GM23338 (cell line): ENCODE measurements around the gene NDUFB2. TPM values are rescaled to one million over a fixed set of nuclear protein-coding genes. Genes with fewer than 3 reads are reported as not detected.

ENCODE experiments used
- ATAC-seq: fragments of 200-7000 bp; cut with Tn5 transposase; 3 replicates; pipeline ENCODE4 v1.9.1; 2020
- DNase-seq: peaks from one replicate; pipeline ENCODE4 v3.0.0-alpha.2; 2015; ENCODE audit warnings: low spot score
- H2AFZ ChIP-seq: fragments of 200-600 bp; sonication (generic); 2 replicates; pipeline ENCODE4 v1.8.0; 2016; ENCODE audit warnings: antibody characterized with exemption, mild to moderate bottlenecking, moderate library complexity
- H3F3A ChIP-seq: fragments of 200-600 bp; sonication (generic); replicated peaks from 2 replicates; pipeline ENCODE4 v1.8.0; 2017; ENCODE audit warnings: antibody characterized with exemption, mixed run types, low read depth
- H3K27ac ChIP-seq: fragments of 200-600 bp; sonication (generic); 2 replicates; pipeline ENCODE4 v1.6.1; 2016; ENCODE audit warnings: low read depth
- H3K27me3 ChIP-seq: fragments of 200-600 bp; sonication (generic); 2 replicates; pipeline ENCODE4 v1.8.0; 2016; ENCODE audit warnings: mild to moderate bottlenecking, mixed run types, moderate library complexity; ENCODE audit not compliant: insufficient read depth
- H3K36me3 ChIP-seq: fragments of 200-600 bp; sonication (generic); 2 replicates; pipeline ENCODE4 v1.8.0; 2016; ENCODE audit warnings: mild to moderate bottlenecking; ENCODE audit not compliant: insufficient read depth
- H3K4me1 ChIP-seq: fragments of 200-600 bp; sonication (generic); 2 replicates; pipeline ENCODE4 v1.8.0; 2016; ENCODE audit warnings: mild to moderate bottlenecking, moderate library complexity; ENCODE audit not compliant: insufficient read depth
- H3K4me2 ChIP-seq: fragments of 200-600 bp; sonication (generic); 2 replicates; pipeline ENCODE4 v1.7.1; 2017; ENCODE audit warnings: mixed run types
- H3K4me3 ChIP-seq: fragments of 200-600 bp; sonication (generic); 2 replicates; pipeline ENCODE4 v1.6.1; 2016; ENCODE audit warnings: mixed run types
- H3K79me2 ChIP-seq: fragments of 200-600 bp; sonication (generic); replicated peaks from 2 replicates; pipeline ENCODE4 v1.8.0; 2017; ENCODE audit warnings: mild to moderate bottlenecking; ENCODE audit not compliant: insufficient read depth
- H3K9me2 ChIP-seq: fragments of 200-600 bp; sonication (generic); 2 replicates; pipeline ENCODE4 v1.8.0; 2017; ENCODE audit not compliant: insufficient read depth
- H4K20me1 ChIP-seq: fragments of 200-600 bp; sonication (generic); replicated peaks from 2 replicates; pipeline ENCODE4 v1.8.0; 2017; ENCODE audit warnings: mild to moderate bottlenecking; ENCODE audit not compliant: insufficient read depth
- H3K27ac Mint-ChIP-seq: 2 replicates; pipeline ENCODE4 v1.8.0; 2020; ENCODE audit warnings: inconsistent platforms, mild to moderate bottlenecking, moderate library complexity, mixed read lengths
- H3K27me3 Mint-ChIP-seq: 3 replicates; pipeline ENCODE4 v1.8.0; 2022; ENCODE audit warnings: low read depth, mild to moderate bottlenecking, moderate library complexity, mixed read lengths, inconsistent platforms; ENCODE audit not compliant: insufficient read depth, poor library complexity
- H3K36me3 Mint-ChIP-seq: 3 replicates; pipeline ENCODE4 v1.8.0; 2021; ENCODE audit warnings: low read depth, mild to moderate bottlenecking, inconsistent platforms, moderate library complexity, mixed read lengths
- H3K4me1 Mint-ChIP-seq: 3 replicates; pipeline ENCODE4 v1.8.0; 2020; ENCODE audit warnings: mild to moderate bottlenecking, inconsistent platforms, mixed read lengths
- H3K4me3 Mint-ChIP-seq: 3 replicates; pipeline ENCODE4 v1.8.0; 2021; ENCODE audit warnings: moderate library complexity, mild to moderate bottlenecking, inconsistent platforms, mixed read lengths
- H3K9me3 Mint-ChIP-seq: 3 replicates; pipeline ENCODE4 v1.8.0; 2020; ENCODE audit warnings: moderate library complexity, mild to moderate bottlenecking, inconsistent platforms, mixed read lengths
- CTCF ChIP-seq, 2 experiments: fragments of 200-600 bp in 1 of 2; sonication (generic) in 1 of 2; conservative IDR thresholded peaks; 2 replicates each; pipeline versions ENCODE4 v1.5.1 to v1.6.1; 2016 to 2017; ENCODE audit warnings: antibody characterized with exemption in 2 of 2, low read depth in 2 of 2, mild to moderate bottlenecking in 2 of 2, moderate library complexity in 1 of 2
- EZH2 ChIP-seq: fragments of 200-600 bp; sonication (generic); IDR thresholded peaks from one replicate; pipeline ENCODE4 v1.8.0; 2017; ENCODE audit warnings: antibody characterized with exemption, mild to moderate bottlenecking, low read depth; ENCODE audit not compliant: unreplicated experiment
- EZH2phosphoT487 ChIP-seq: fragments of 200-600 bp; sonication (generic); IDR thresholded peaks from one replicate; pipeline ENCODE4 v1.8.1; 2018; ENCODE audit warnings: antibody characterized with exemption; ENCODE audit not compliant: unreplicated experiment
- NANOG ChIP-seq: IDR thresholded peaks from 2 replicates; pipeline ENCODE4 v1.6.1; 2016; ENCODE audit warnings: antibody characterized with exemption, borderline replicate concordance
- STAT1 ChIP-seq: IDR thresholded peaks from one replicate; pipeline ENCODE4 v1.6.1; 2016; ENCODE audit warnings: antibody characterized with exemption; ENCODE audit not compliant: unreplicated experiment
- ZNF331 ChIP-seq: fragments of 250-450 bp; sonication (Bioruptor Pico); IDR thresholded peaks from 2 replicates; pipeline ENCODE4 v1.5.0; 2020; ENCODE audit warnings: low read depth, mild to moderate bottlenecking, moderate library complexity
- ZNF462 ChIP-seq: fragments of 250-450 bp; sonication (Bioruptor Pico); IDR thresholded peaks from 2 replicates; pipeline ENCODE4 v1.5.0; 2020; ENCODE audit warnings: mild to moderate bottlenecking, moderate library complexity
- polyA plus RNA-seq: library from polyadenylated mRNA; unstranded; fragments of >200 nt; fragmentation: Nextera tagmentation; extraction: Ambion mirVana; gene quantifications from 2 replicates; pipeline ENCODE4 v1.2.1, GENCODE V29; 2016
- total RNA-seq: library from RNA; depleted of rRNA; stranded (reverse); fragments of >200 nt; shearing (Covaris generic); gene quantifications from 2 replicates; pipeline ENCODE4 v1.2.3, GENCODE V29; 2014

The NDUFB2 gene
- total and polyA plus RNA-seq, 2 experiments from 2014 or later, result 306 to 382 TPM

GRCh38 chr7:140677496-140677895 lies 19.0 kb upstream of the NDUFB2 start:
- Histone ChIP-seq H3K79me2 (no peaks in the 10 kb centered on the region), H3F3A (no peaks in the 10 kb centered on the region), H3K9me2 (no peaks in the 10 kb centered on the region), H2AFZ (no peak overlapping the region), H3K27ac (no peak overlapping the region), H3K4me1 (peaks cover 8% of the 10 kb centered on the region), H3K27me3 (0 out of 2 replicates have a peak, but pooled peaks cover 5% of the 10 kb centered on the region), H4K20me1 (peaks cover 6% of the 10 kb centered on the region; the same call in 1 of the 2 replicates), H3K4me2 (no peak overlapping the region), H3K4me3 (no peak overlapping the region), H3K36me3 (no peaks in the 10 kb centered on the region; the same call in 1 of the 2 replicates)
- Mint-ChIP-seq H3K4me3 (no peak overlapping the region), H3K36me3 (peaks cover 5% of the 10 kb centered on the region; the same call in 1 of the 3 replicates), H3K27me3 (peaks cover 12% of the 10 kb centered on the region), H3K9me3 (no peaks in the 10 kb centered on the region), H3K27ac (no peak overlapping the region), H3K4me1 (peaks cover 4% of the 10 kb centered on the region; the same call in 1 of the 3 replicates)
- TF ChIP-seq ZNF331 (CRISPR knock-in tag) (no peak), EZH2 (no peak), EZH2phosphoT487 (no peak), NANOG (no peak)
- no peak for ATAC-seq
- DNase-seq, result no peak

- peaks cover 12% of the 10 kb centered on the region for H3K27me3 Mint-ChIP-seq
- no peaks in the 10 kb centered on the region for H3K9me2 ChIP-seq
- no peak for TF ChIP-seq NANOG
- 0 out of 2 replicates have a peak, but pooled peaks cover 5% of the 10 kb centered on the region for H3K27me3 ChIP-seq
- no peak for DNase-seq
- ATAC-seq, result no peak
- no peaks in the 10 kb centered on the region; the same call in 1 of the 2 replicates for H3K36me3 ChIP-seq
- H2AFZ ChIP-seq, result no peak overlapping the region
- no peak overlapping the region for H3K4me3 Mint-ChIP-seq
- H3K79me2 ChIP-seq, result no peaks in the 10 kb centered on the region
- H3K4me2 ChIP-seq, result no peak overlapping the region
- peaks cover 4% of the 10 kb centered on the region; the same call in 1 of the 3 replicates for H3K4me1 Mint-ChIP-seq
- H3K36me3 Mint-ChIP-seq, result 0 out of 3 replicates have a peak, but pooled peaks cover 5% of the 10 kb centered on the region
- no peak overlapping the region for H3K27ac Mint-ChIP-seq
- H3K4me1 ChIP-seq, result peaks cover 8% of the 10 kb centered on the region; the same call in 1 of the 2 replicates
- no peak overlapping the region for H3K27ac ChIP-seq
- no peaks in the 10 kb centered on the region for H3K9me3 Mint-ChIP-seq
- peaks cover 6% of the 10 kb centered on the region; the same call in 1 of the 2 replicates for H4K20me1 ChIP-seq
- H3F3A ChIP-seq, result no peaks in the 10 kb centered on the region
- no peak overlapping the region for H3K4me3 ChIP-seq
These were observed 18.3 kb upstream of the NDUFB2 start for GRCh38 chr7:140678081-140678815.

GRCh38 chr7:140678816-140679130 lies 17.7 kb upstream of the NDUFB2 start:
- peaks cover under 1% of the 10 kb centered on the region; the same call in 1 of the 3 replicates for H3K4me1 Mint-ChIP-seq
- 0 out of 2 replicates have a peak, but pooled peaks cover 5% of the 10 kb centered on the region for H3K27me3 ChIP-seq
- no peaks in the 10 kb centered on the region for H3F3A ChIP-seq
- no peak overlapping the region for H2AFZ ChIP-seq
- no peak overlapping the region for H3K4me2 ChIP-seq
- H3K9me2 ChIP-seq, result no peaks in the 10 kb centered on the region
- H3K79me2 ChIP-seq, result no peaks in the 10 kb centered on the region
- H4K20me1 ChIP-seq, result peaks cover 6% of the 10 kb centered on the region; the same call in 1 of the 2 replicates
- H3K27me3 Mint-ChIP-seq, result peaks cover 9% of the 10 kb centered on the region
- no peak overlapping the region for H3K4me3 ChIP-seq
- H3K27ac ChIP-seq, result no peak overlapping the region
- DNase-seq (no peak), ATAC-seq (no peak)
- no peak overlapping the region for H3K27ac Mint-ChIP-seq
- H3K36me3 Mint-ChIP-seq, result 0 out of 3 replicates have a peak, but pooled peaks cover 5% of the 10 kb centered on the region
- H3K4me3 Mint-ChIP-seq, result no peak overlapping the region
- no peaks in the 10 kb centered on the region; the same call in 1 of the 2 replicates for H3K36me3 ChIP-seq
- no peaks in the 10 kb centered on the region for H3K9me3 Mint-ChIP-seq
- peaks cover 6% of the 10 kb centered on the region; the same call in 1 of the 2 replicates for H3K4me1 ChIP-seq
- TF ChIP-seq CTCF (conservative IDR thresholded peaks at IDR 0.05; ENCODE audit: low read depth in 2 of 2), result no peak
- no peak for TF ChIP-seq STAT1
- TF ChIP-seq EZH2, result no peak
- TF ChIP-seq NANOG, result no peak
- no peak for TF ChIP-seq ZNF462 (CRISPR knock-in tag)
